PC-9 (cell line): Measurements from ENCODE around the gene EHD4. TPM values are rescaled to one million over a fixed set of nuclear protein-coding genes. Genes with fewer than 3 reads are reported as not detected.
A peak's percentile ranks its signal among the peaks of the same experiment; 100 is the strongest.

ENCODE experiments used
- BruUV-seq: library from RNA; stranded (reverse); fragments of 400-500 nt; replicated peaks from 2 replicates; lab custom pipeline; 2021; lab: Mats Ljungman, UMichigan
- CTCF ChIA-PET: fragments of 300-600 bp; sonication (Branson Sonifier 250); formaldehyde crosslinking; loops from one replicate; lab custom pipeline; 2022; ENCODE audit warnings: antibody characterized with exemption; lab: Charles Lee
- POLR2A ChIA-PET: fragments of 300-600 bp; sonication (Branson Sonifier 250); formaldehyde crosslinking; loops from one replicate; lab custom pipeline; 2022; ENCODE audit warnings: antibody characterized with exemption; ENCODE audit not compliant: unreplicated experiment; lab: Charles Lee
- DNase-seq, 2 experiments: peaks; one replicate each; pipeline versions ENCODE4 v3.0.0 to v3.0.0-alpha.2; 2015 to 2022; ENCODE audit warnings: mixed read lengths in 1 of 2
- H2AFZ ChIP-seq: fragments of 200-600 bp; sonication (generic); 2 replicates; pipeline ENCODE4 v1.8.1; 2017; ENCODE audit warnings: antibody characterized with exemption
- H3F3A ChIP-seq: fragments of 200-600 bp; sonication (generic); 2 replicates; pipeline ENCODE4 v1.8.1; 2017; ENCODE audit warnings: antibody characterized with exemption, mild to moderate bottlenecking, low read depth; ENCODE audit not compliant: insufficient read depth
- H3K27ac ChIP-seq: fragments of 200-600 bp; sonication (generic); 2 replicates; pipeline ENCODE4 v1.6.1; 2016; ENCODE audit warnings: mixed run types
- H3K27me3 ChIP-seq: fragments of 200-600 bp; sonication (generic); 2 replicates; pipeline ENCODE4 v1.6.1; 2016; ENCODE audit warnings: low read depth, mixed run types; ENCODE audit not compliant: insufficient read depth
- H3K36me3 ChIP-seq: fragments of 200-600 bp; sonication (generic); 2 replicates; pipeline ENCODE4 v1.6.1; 2016; ENCODE audit warnings: low read depth, mixed run types
- H3K4me1 ChIP-seq: fragments of 200-600 bp; sonication (generic); replicated peaks from 2 replicates; pipeline ENCODE4 v1.6.1; 2016; ENCODE audit warnings: mixed run types; ENCODE audit not compliant: insufficient read depth
- H3K4me2 ChIP-seq: fragments of 200-600 bp; sonication (generic); 2 replicates; pipeline ENCODE4 v1.6.1; 2017; ENCODE audit warnings: mixed run types
- H3K4me3 ChIP-seq: fragments of 200-600 bp; sonication (generic); 2 replicates; pipeline ENCODE4 v1.6.1; 2016; ENCODE audit warnings: mixed run types
- H3K79me2 ChIP-seq: fragments of 200-600 bp; sonication (generic); 2 replicates; pipeline ENCODE4 v1.6.1; 2017; ENCODE audit warnings: low read depth, mixed run types
- H3K9me2 ChIP-seq: fragments of 200-600 bp; sonication (generic); 2 replicates; pipeline ENCODE4 v1.8.1; 2017; ENCODE audit warnings: mild to moderate bottlenecking; ENCODE audit not compliant: insufficient read depth
- H3K9me3 ChIP-seq: fragments of 200-600 bp; sonication (generic); 2 replicates; pipeline ENCODE4 v1.8.1; 2016; ENCODE audit warnings: low read depth; ENCODE audit not compliant: insufficient read depth
- H4K20me1 ChIP-seq: fragments of 200-600 bp; sonication (generic); 2 replicates; pipeline ENCODE4 v1.8.1; 2017; ENCODE audit not compliant: insufficient read depth
- CTCF ChIP-seq: fragments of 200-600 bp; sonication (generic); conservative IDR thresholded peaks from 2 replicates; pipeline ENCODE4 v1.6.1; 2017; ENCODE audit warnings: mixed run types, antibody characterized with exemption, mild to moderate bottlenecking, moderate library complexity
- EZH2 ChIP-seq: fragments of 200-600 bp; sonication (generic); IDR thresholded peaks from 2 replicates; pipeline ENCODE4 v1.8.0; 2017; ENCODE audit warnings: antibody characterized with exemption, low read depth
- intact Hi-C: fragments of 100-400 bp; cut with micrococcal nuclease; formaldehyde crosslinking; loops from one replicate; pipeline ENCODE4 v1.10.0; 2022; ENCODE audit not compliant: unreplicated experiment
- total RNA-seq: library from RNA; stranded (reverse); gene quantifications from 2 replicates; pipeline ENCODE4 v1.2.3, GENCODE V29; 2021

The EHD4 gene
- total RNA-seq, 1 experiment from 2014 or later: 18.1 TPM

DNA sequence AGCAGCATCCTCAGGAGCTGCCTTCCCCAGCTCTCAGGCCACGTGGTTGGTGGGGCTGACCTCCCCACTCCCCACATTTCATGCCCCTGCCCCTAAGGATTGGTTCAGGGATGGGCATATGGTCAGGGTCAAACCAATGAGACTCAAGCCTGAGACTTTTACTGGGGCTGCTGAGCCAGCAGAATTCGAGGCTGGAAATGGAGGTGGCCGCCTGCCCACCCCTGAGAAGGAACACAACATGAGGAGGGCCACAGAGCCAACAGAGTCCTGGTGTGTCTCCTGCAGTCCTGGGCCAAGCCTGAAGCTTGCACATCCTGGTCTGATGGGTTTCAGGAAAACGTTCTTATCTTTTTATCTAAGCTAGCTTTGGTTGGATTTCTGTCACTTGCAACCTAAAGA lies 5.9 kb downstream of the EHD4 start:
- H3K27me3 ChIP-seq: no peaks in the 10 kb centered on the region
- intact Hi-C loops: no loop called here
- peaks cover 55% of the 10 kb centered on the region for H3K79me2 ChIP-seq
- H3K9me3 ChIP-seq: no peaks in the 10 kb centered on the region
- BruUV-seq: no TSS peak
- CTCF ChIA-PET: no interaction called here
- no peak for TF ChIP-seq CTCF
- TF ChIP-seq EZH2: no peak
- no peak for DNase-seq
- H3K36me3 ChIP-seq: no peaks in the 10 kb centered on the region
- H3K9me2 ChIP-seq: no peaks in the 10 kb centered on the region
- no peak overlapping the region for H3K27ac ChIP-seq
- H4K20me1 ChIP-seq: no peaks in the 10 kb centered on the region; the same call in 1 of the 2 replicates
- no peak overlapping the region for H2AFZ ChIP-seq
- POLR2A ChIA-PET: interaction anchor here (0.6 kb wide), 2 partner anchors 63 to 133 kb away, joined by 3 read pairs; no protein-coding TSS in a partner anchor
- no peak overlapping the region for H3K4me2 ChIP-seq
- H3K4me1 ChIP-seq: peaks cover 21% of the 10 kb centered on the region
- peaks cover 7% of the 10 kb centered on the region; the same call in 1 of the 2 replicates for H3F3A ChIP-seq
- H3K4me3 ChIP-seq: no peak overlapping the region

- intact Hi-C loops: no loop called here
- TF ChIP-seq EZH2: no peak
- no peak for TF ChIP-seq CTCF
- no peaks in the 10 kb centered on the region for H3K36me3 ChIP-seq
- H3K27me3 ChIP-seq: no peaks in the 10 kb centered on the region
- no peak for DNase-seq
- H3K9me2 ChIP-seq: no peaks in the 10 kb centered on the region
- H3K27ac ChIP-seq: no peak overlapping the region
- H2AFZ ChIP-seq: no peak overlapping the region
- BruUV-seq: no TSS peak
- CTCF ChIA-PET: no interaction called here
- peaks cover 53% of the 10 kb centered on the region for H3K79me2 ChIP-seq
- peaks cover 21% of the 10 kb centered on the region for H3K4me1 ChIP-seq
- no peaks in the 10 kb centered on the region; the same call in 1 of the 2 replicates for H4K20me1 ChIP-seq
- POLR2A ChIA-PET: interaction anchor here (0.6 kb wide), 2 partner anchors 63 to 133 kb away, joined by 3 read pairs; no protein-coding TSS in a partner anchor
- H3K4me2 ChIP-seq: no peak overlapping the region
- no peak overlapping the region for H3K4me3 ChIP-seq
- H3F3A ChIP-seq: peaks cover under 1% of the 10 kb centered on the region; the same call in 1 of the 2 replicates
- no peaks in the 10 kb centered on the region for H3K9me3 ChIP-seq
Observed at GRCh38 chr15:41965441-41966413, 6.6 kb downstream of the EHD4 start.

GRCh38 chr15:41961595-41962202 lies 10.7 kb downstream of the EHD4 start:
- Histone ChIP-seq H3K27ac (0 out of 2 replicates have a peak overlapping the region, but pooled peaks have one; percentile 3), H3K4me2 (no peak overlapping the region), H3K79me2 (peaks cover 16% of the 10 kb centered on the region; the same call in 1 of the 2 replicates), H3K9me3 (no peaks in the 10 kb centered on the region), H4K20me1 (no peaks in the 10 kb centered on the region), H3K27me3 (no peaks in the 10 kb centered on the region), H3K4me3 (no peak overlapping the region), H3K4me1 (peaks cover 9% of the 10 kb centered on the region), H3K9me2 (no peaks in the 10 kb centered on the region), H2AFZ (no peak overlapping the region), H3F3A (no peaks in the 10 kb centered on the region), H3K36me3 (no peaks in the 10 kb centered on the region)
- POLR2A ChIA-PET: interaction anchor here (0.5 kb wide), 1 partner anchor 23 kb away, joined by 3 read pairs; no protein-coding TSS in a partner anchor
- DNase-seq: no peak
- intact Hi-C loops: no loop called here
- CTCF ChIA-PET: interaction anchor here (0.6 to 0.7 kb wide), 2 partner anchors 9 to 190 kb away, joined by 3 to 9 read pairs; no protein-coding TSS in a partner anchor
- no TSS peak for BruUV-seq
- TF ChIP-seq EZH2 (no peak), CTCF (no peak)
